ENCODE results near the gene RAPGEF1.

DNA sequence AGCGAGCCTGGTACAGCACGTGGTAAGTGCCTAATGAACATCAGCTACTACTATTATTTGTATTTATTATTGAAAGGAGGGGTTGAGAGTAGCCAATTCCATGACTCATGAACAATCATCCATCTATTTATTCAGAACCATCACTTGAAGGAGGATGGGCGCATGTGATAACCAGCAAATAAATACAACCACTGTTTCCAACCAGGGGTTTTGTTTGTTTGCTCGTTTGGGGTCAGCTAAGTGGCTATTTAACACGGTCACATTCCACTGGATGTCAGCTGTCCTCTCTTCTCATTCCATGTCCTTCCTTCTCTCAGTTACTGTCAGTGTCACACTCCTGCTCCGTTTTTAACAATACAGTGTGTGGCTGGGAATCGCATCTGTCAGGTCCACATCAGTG is 8.6 kb downstream of the RAPGEF1 start:
- TF ChIP-seq CTCF (IDR thresholded peaks at IDR 0.05 in 8 of 11, conservative IDR thresholded peaks at IDR 0.05 in 3 of 11) (no peak), POLR2A (IDR thresholded peaks at IDR 0.05) (no peak)

All from spleen (tissue), 7 donors.